SK-N-SH (cell line): ENCODE results near the gene VPS16. TPM values are rescaled to one million over a fixed set of nuclear protein-coding genes. Genes with fewer than 3 reads are reported as not detected.

Source experiments
- CTCF ChIA-PET: fragments of 300-600, 350-600 bp; formaldehyde crosslinking; extraction: SDS; loops from one replicate; lab custom pipeline; 2021; lab: Yijun Ruan, JAX
- POLR2A ChIA-PET: fragments of 350-600 bp; sonication (Branson Sonifier 250); formaldehyde crosslinking; extraction: SDS; loops from one replicate; lab custom pipeline; 2020; ENCODE audit warnings: antibody characterized with exemption, inconsistent platforms; lab: Yijun Ruan, JAX
- DNase-seq: peaks from one replicate; pipeline ENCODE4 v3.0.0; 2012
- H2AFZ ChIP-seq: fragments of 200-600 bp; sonication (generic); 2 replicates; pipeline ENCODE4 v1.8.1; 2016; ENCODE audit warnings: antibody characterized with exemption, mild to moderate bottlenecking, low read depth
- H3F3A ChIP-seq: fragments of 200-600 bp; sonication (generic); replicated peaks from 2 replicates; pipeline ENCODE3; 2016; ENCODE audit warnings: antibody characterized with exemption, mild to moderate bottlenecking; ENCODE audit not compliant: insufficient read depth
- H3K27ac ChIP-seq, 2 experiments: fragments of 200-500 bp in 1 of 2; fragments of 200-600 bp in 1 of 2; sonication (Bioruptor generic) in 1 of 2; sonication (generic), shearing (Covaris generic) in 1 of 2; 2 replicates each; pipeline versions ENCODE4 v1.5.1 to v1.6.1; 2014 to 2016; ENCODE audit warnings: low read depth in 2 of 2, inconsistent platforms in 1 of 2, low read length in 1 of 2, mild to moderate bottlenecking in 1 of 2, mixed read lengths in 1 of 2
- H3K27me3 ChIP-seq: fragments of 200-600 bp; sonication (generic), shearing (Covaris generic); 2 replicates; pipeline ENCODE4 v1.6.1; 2016; ENCODE audit warnings: mixed run types; ENCODE audit not compliant: insufficient read depth
- H3K36me3 ChIP-seq, 2 experiments: fragments of 200-500 bp in 1 of 2; fragments of 200-600 bp in 1 of 2; sonication (Bioruptor generic) in 1 of 2; sonication (generic) in 1 of 2; replicated peaks in 1 of 2; 2 replicates each; pipeline versions ENCODE3 to v1.5.1; 2014 to 2016; ENCODE audit warnings: low read length in 1 of 2, mild to moderate bottlenecking in 1 of 2; ENCODE audit not compliant: insufficient read depth in 2 of 2, control insufficient read depth in 1 of 2
- H3K4me1 ChIP-seq, 2 experiments: fragments of 200-500 bp in 1 of 2; fragments of 200-600 bp in 1 of 2; sonication (Bioruptor generic) in 1 of 2; sonication (generic), shearing (Covaris generic) in 1 of 2; 2 replicates each; pipeline versions ENCODE4 v1.5.1 to v1.6.1; 2014 to 2016; ENCODE audit warnings: low read depth in 1 of 2, low read length in 1 of 2, mixed run types in 1 of 2; ENCODE audit not compliant: insufficient read depth in 2 of 2, control insufficient read depth in 1 of 2
- H3K4me2 ChIP-seq: fragments of 200-600 bp; sonication (generic), shearing (Covaris generic); 2 replicates; pipeline ENCODE4 v1.6.1; 2017; ENCODE audit warnings: mixed run types
- H3K4me3 ChIP-seq, 2 experiments: fragments of 200-500 bp in 1 of 2; fragments of 200-600 bp in 1 of 2; sonication (Bioruptor generic) in 1 of 2; sonication (generic), shearing (Covaris generic) in 1 of 2; 2 replicates each; pipeline versions ENCODE4 v1.5.1 to v1.8.1; 2014 to 2016; ENCODE audit warnings: low read depth in 2 of 2, inconsistent platforms in 1 of 2, low read length in 1 of 2, mild to moderate bottlenecking in 1 of 2, mixed read lengths in 1 of 2, moderate library complexity in 1 of 2
- H3K79me2 ChIP-seq: fragments of 200-600 bp; sonication (generic); 2 replicates; pipeline ENCODE4 v1.8.1; 2017; ENCODE audit warnings: mild to moderate bottlenecking; ENCODE audit not compliant: insufficient read depth
- H3K9ac ChIP-seq: fragments of 200-600 bp; sonication (generic); 2 replicates; pipeline ENCODE4 v1.6.1; 2017; ENCODE audit warnings: mixed run types
- H3K9me2 ChIP-seq: fragments of 200-600 bp; sonication (generic); 2 replicates; pipeline ENCODE4 v1.6.1; 2017; ENCODE audit warnings: mixed run types
- H3K9me3 ChIP-seq: fragments of 200-600 bp; sonication (generic); 2 replicates; pipeline ENCODE4 v1.6.1; 2017; ENCODE audit warnings: mixed run types, mild to moderate bottlenecking, moderate library complexity
- H4K20me1 ChIP-seq: fragments of 200-600 bp; sonication (generic); 2 replicates; pipeline ENCODE4 v1.6.1; 2017; ENCODE audit warnings: mild to moderate bottlenecking, mixed run types; ENCODE audit not compliant: insufficient read depth
- CHD2 ChIP-seq: fragments of 150-350 bp; IDR thresholded peaks from 2 replicates; pipeline ENCODE4 v1.6.1; 2018; ENCODE audit warnings: low read length; ENCODE audit not compliant: partially characterized antibody
- EP300 ChIP-seq, 2 experiments: IDR thresholded peaks; 2 replicates each; pipeline versions ENCODE4 v1.4.0 to v1.6.1; 2012; ENCODE audit warnings: borderline replicate concordance in 1 of 2, low read depth in 1 of 2, low read length in 1 of 2
- EZH2phosphoT487 ChIP-seq: fragments of 200-600 bp; sonication (generic); IDR thresholded peaks from 2 replicates; pipeline ENCODE4 v1.6.1; 2017; ENCODE audit warnings: low read depth, mixed run types, mild to moderate bottlenecking, antibody characterized with exemption, moderate library complexity, borderline replicate concordance
- FOSL2 ChIP-seq: IDR thresholded peaks from 2 replicates; pipeline ENCODE4 v1.4.0; 2012; ENCODE audit warnings: low read depth, mild to moderate bottlenecking, moderate library complexity, borderline replicate concordance
- FOXM1 ChIP-seq: IDR thresholded peaks from 2 replicates; pipeline ENCODE4 v1.4.0; 2012; ENCODE audit warnings: low read depth, mild to moderate bottlenecking
- GATA2 ChIP-seq: sonication (generic); formaldehyde crosslinking; IDR thresholded peaks from 2 replicates; pipeline ENCODE4 v1.5.0; 2020; ENCODE audit warnings: mild to moderate bottlenecking, missing genetic modification reagents
- MEF2A ChIP-seq: IDR thresholded peaks from 2 replicates; pipeline ENCODE4 v1.4.0; 2012; ENCODE audit warnings: low read depth, borderline replicate concordance
- MXI1 ChIP-seq: IDR thresholded peaks from 2 replicates; pipeline ENCODE4 v1.6.1; 2012; ENCODE audit warnings: mild to moderate bottlenecking, low read depth, low read length, improper control_type of control experiment
- POLR2AphosphoS5 ChIP-seq: IDR thresholded peaks from 2 replicates; pipeline ENCODE4 v1.6.1; 2012; ENCODE audit warnings: low read depth, low read length
- RFX5 ChIP-seq: IDR thresholded peaks from 2 replicates; pipeline ENCODE4 v1.6.1; 2012; ENCODE audit warnings: mild to moderate bottlenecking, improper control_type of control experiment, low read length
- SIN3A ChIP-seq: IDR thresholded peaks from 2 replicates; pipeline ENCODE4 v1.6.1; 2012; ENCODE audit warnings: low read depth, mild to moderate bottlenecking, low read length, moderate library complexity, borderline replicate concordance
- TCF12 ChIP-seq: IDR thresholded peaks from 2 replicates; pipeline ENCODE4 v1.4.0; 2012
- TEAD4 ChIP-seq: IDR thresholded peaks from 2 replicates; pipeline ENCODE4 v1.4.0; 2012; ENCODE audit warnings: mild to moderate bottlenecking, borderline replicate concordance; ENCODE audit not compliant: insufficient read depth
- YY1 ChIP-seq: IDR thresholded peaks from 2 replicates; pipeline ENCODE4 v1.4.0; 2012; ENCODE audit warnings: low read depth, mild to moderate bottlenecking
- WGBS: methylation state at CpG from one replicate; pipeline ENCODE4 v1.1.6; 2017; ENCODE audit warnings: low lambda C conversion rate; 5-methylcytosine and 5-hydroxymethylcytosine counted together
- polyA plus RNA-seq, 3 experiments: library from polyadenylated mRNA; depleted of rRNA; stranded (reverse); fragments of >200 nt; gene quantifications; 2 replicates each; pipeline ENCODE4 v1.2.3, GENCODE V29; 2012
- TF ChIP-seq, protein P1 (sequence below): IDR thresholded peaks from 2 replicates; pipeline ENCODE4 v1.6.1; 2012; ENCODE audit warnings: mild to moderate bottlenecking, low read depth, low read length, moderate library complexity
- TF ChIP-seq, protein P2 (sequence below): fragments of 150-350 bp; IDR thresholded peaks from 2 replicates; pipeline ENCODE4 v1.6.1; 2016; ENCODE audit warnings: mild to moderate bottlenecking, low read depth, low read length
- TF ChIP-seq, protein P3 (sequence below): IDR thresholded peaks from 2 replicates; pipeline ENCODE4; 2012
- TF ChIP-seq, protein P4 (sequence below): IDR thresholded peaks from 2 replicates; pipeline ENCODE4 v1.4.0; 2012; ENCODE audit warnings: low read depth

VPS16 gene
- polyA plus RNA-seq, 1 of the 3 experiments (the other 2 are of a cell fraction), result 62.0 TPM

DNA sequence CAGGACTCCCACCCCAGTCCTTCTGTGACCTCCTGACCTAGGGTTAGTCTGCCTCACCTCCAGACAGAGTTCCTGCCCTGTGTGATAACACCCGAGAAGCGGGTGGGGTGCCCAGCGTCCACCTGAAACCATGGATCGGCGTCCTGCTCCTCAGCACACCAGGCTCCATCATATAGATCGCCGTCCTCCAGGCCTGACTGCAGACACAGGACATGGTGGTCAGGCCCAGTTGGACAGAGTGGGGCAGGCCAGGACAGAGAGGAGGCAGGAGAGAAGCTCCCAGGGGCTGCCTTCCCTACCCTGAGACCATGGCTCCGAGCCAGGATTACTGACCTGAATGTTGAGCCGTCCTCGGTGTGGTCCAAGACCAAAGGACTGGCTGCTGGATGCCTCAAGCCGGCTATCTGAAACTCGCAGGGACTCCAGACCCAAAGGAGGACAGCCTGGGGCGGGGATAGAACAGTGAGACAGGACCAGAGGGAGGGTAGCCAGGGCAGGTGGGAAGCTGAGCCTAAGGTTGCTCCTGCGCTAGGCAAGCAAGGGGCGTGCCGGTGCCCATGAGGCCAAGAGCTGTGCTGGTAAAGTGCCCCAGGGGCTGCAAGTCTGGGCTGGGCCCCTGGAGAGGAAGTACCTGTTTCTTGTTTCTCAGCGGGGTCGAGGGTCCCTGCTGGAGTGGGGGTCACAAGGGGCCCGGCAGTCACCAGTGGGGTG is 42.3 kb upstream of the VPS16 start:
- H3F3A ChIP-seq, result no peaks in the 10 kb centered on the region
- H3K4me3 ChIP-seq, result no peak overlapping the region
- H3K4me2 ChIP-seq, result no peak overlapping the region
- H3K9ac ChIP-seq, result no peak overlapping the region
- CTCF ChIA-PET, result interaction anchor here (0.6 to 1.7 kb wide), 2 partner anchors 203 to 1005 kb away, joined by 3 to 6 read pairs; no protein-coding TSS in a partner anchor
- no peak for TF ChIP-seq TCF12
- no peak for TF ChIP-seq TEAD4
- TF ChIP-seq, protein P1, sequence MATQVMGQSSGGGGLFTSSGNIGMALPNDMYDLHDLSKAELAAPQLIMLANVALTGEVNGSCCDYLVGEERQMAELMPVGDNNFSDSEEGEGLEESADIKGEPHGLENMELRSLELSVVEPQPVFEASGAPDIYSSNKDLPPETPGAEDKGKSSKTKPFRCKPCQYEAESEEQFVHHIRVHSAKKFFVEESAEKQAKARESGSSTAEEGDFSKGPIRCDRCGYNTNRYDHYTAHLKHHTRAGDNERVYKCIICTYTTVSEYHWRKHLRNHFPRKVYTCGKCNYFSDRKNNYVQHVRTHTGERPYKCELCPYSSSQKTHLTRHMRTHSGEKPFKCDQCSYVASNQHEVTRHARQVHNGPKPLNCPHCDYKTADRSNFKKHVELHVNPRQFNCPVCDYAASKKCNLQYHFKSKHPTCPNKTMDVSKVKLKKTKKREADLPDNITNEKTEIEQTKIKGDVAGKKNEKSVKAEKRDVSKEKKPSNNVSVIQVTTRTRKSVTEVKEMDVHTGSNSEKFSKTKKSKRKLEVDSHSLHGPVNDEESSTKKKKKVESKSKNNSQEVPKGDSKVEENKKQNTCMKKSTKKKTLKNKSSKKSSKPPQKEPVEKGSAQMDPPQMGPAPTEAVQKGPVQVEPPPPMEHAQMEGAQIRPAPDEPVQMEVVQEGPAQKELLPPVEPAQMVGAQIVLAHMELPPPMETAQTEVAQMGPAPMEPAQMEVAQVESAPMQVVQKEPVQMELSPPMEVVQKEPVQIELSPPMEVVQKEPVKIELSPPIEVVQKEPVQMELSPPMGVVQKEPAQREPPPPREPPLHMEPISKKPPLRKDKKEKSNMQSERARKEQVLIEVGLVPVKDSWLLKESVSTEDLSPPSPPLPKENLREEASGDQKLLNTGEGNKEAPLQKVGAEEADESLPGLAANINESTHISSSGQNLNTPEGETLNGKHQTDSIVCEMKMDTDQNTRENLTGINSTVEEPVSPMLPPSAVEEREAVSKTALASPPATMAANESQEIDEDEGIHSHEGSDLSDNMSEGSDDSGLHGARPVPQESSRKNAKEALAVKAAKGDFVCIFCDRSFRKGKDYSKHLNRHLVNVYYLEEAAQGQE, result no peak
- no peak for TF ChIP-seq POLR2AphosphoS5
- 80% methylated on average over 12 of the region's 19 CpGs for WGBS
- no peaks in the 10 kb centered on the region for H3K9me3 ChIP-seq
- no peaks in the 10 kb centered on the region for H3K27me3 ChIP-seq
- peaks cover 0 to 14% of the 10 kb centered on the region in 2 experiments; a peak in 1 of 4 replicates for H3K4me1 ChIP-seq
- H3K27ac ChIP-seq, result no peak overlapping the region
- H3K9me2 ChIP-seq, result no peaks in the 10 kb centered on the region
- H4K20me1 ChIP-seq, result no peaks in the 10 kb centered on the region
- H2AFZ ChIP-seq, result no peak overlapping the region
- DNase-seq, result no peak
- H3K36me3 ChIP-seq, result peaks cover 0 to 19% of the 10 kb centered on the region in 2 experiments
- no peaks in the 10 kb centered on the region for H3K79me2 ChIP-seq
- POLR2A ChIA-PET, result interaction anchor here (2.9 kb wide), 1 partner anchor 8 kb away, joined by 11 read pairs; no protein-coding TSS in a partner anchor

DNA sequence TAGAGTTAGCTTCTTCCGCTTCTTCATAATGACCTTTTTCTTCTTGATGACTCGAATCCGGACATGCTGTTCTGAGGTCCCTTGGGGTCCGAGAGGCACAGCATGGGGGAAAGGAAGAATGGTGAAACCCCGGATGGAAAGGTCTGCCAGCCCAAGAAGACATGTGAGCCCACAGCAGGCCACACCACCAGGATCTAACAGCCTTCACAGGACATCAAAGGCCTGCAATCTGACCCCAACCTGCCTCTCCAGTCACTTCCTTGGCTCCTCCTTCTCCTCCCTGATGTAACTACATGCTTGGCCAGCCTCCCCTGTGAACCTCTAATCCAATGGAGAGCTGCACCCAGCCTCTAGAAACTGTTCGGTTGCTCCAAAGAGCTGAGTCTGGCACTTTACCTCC is 41.7 kb upstream of the VPS16 start:
- H3K4me1 ChIP-seq, result peaks cover 0 to 14% of the 10 kb centered on the region in 2 experiments; a peak in 1 of 4 replicates
- no peaks in the 10 kb centered on the region for H3K79me2 ChIP-seq
- H3K27me3 ChIP-seq, result no peaks in the 10 kb centered on the region
- POLR2A ChIA-PET, result interaction anchor here (2.9 kb wide), 1 partner anchor 9 kb away, joined by 11 read pairs; no protein-coding TSS in a partner anchor
- H3K4me2 ChIP-seq, result peak overlapping the region; percentile 78; the same call in 1 of the 2 replicates
- H3K9me2 ChIP-seq, result no peaks in the 10 kb centered on the region
- no peak for TF ChIP-seq RFX5
- no peak for TF ChIP-seq TCF12
- TF ChIP-seq, protein P2, sequence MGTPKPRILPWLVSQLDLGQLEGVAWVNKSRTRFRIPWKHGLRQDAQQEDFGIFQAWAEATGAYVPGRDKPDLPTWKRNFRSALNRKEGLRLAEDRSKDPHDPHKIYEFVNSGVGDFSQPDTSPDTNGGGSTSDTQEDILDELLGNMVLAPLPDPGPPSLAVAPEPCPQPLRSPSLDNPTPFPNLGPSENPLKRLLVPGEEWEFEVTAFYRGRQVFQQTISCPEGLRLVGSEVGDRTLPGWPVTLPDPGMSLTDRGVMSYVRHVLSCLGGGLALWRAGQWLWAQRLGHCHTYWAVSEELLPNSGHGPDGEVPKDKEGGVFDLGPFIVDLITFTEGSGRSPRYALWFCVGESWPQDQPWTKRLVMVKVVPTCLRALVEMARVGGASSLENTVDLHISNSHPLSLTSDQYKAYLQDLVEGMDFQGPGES, result no peak
- no peak for TF ChIP-seq YY1
- TF ChIP-seq FOSL2, result no peak
- TF ChIP-seq POLR2AphosphoS5, result no peak
- TF ChIP-seq, protein P3, sequence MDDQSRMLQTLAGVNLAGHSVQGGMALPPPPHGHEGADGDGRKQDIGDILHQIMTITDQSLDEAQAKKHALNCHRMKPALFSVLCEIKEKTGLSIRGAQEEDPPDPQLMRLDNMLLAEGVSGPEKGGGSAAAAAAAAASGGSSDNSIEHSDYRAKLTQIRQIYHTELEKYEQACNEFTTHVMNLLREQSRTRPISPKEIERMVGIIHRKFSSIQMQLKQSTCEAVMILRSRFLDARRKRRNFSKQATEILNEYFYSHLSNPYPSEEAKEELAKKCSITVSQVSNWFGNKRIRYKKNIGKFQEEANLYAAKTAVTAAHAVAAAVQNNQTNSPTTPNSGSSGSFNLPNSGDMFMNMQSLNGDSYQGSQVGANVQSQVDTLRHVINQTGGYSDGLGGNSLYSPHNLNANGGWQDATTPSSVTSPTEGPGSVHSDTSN, result no peak
- TF ChIP-seq GATA2 (CRISPR knock-in tag), result no peak
- no peak for TF ChIP-seq SIN3A
- no peak for TF ChIP-seq MEF2A
- TF ChIP-seq MXI1, result no peak
- TF ChIP-seq EZH2phosphoT487, result no peak
- TF ChIP-seq, protein P4, sequence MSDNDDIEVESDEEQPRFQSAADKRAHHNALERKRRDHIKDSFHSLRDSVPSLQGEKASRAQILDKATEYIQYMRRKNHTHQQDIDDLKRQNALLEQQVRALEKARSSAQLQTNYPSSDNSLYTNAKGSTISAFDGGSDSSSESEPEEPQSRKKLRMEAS, result no peak
- no peak for TF ChIP-seq TEAD4
- no peak for TF ChIP-seq CHD2
- TF ChIP-seq EP300 (IDR thresholded peaks at IDR 0.05; ENCODE audit: borderline replicate concordance in 1 of 2, low read depth in 1 of 2, low read length in 1 of 2), result no peak
- no peak for TF ChIP-seq FOXM1
- peak; percentile 38 for DNase-seq
- CTCF ChIA-PET, result interaction anchor here (0.6 to 1.7 kb wide), 5 partner anchors 21 to 1005 kb away, joined by 3 to 6 read pairs (median 3); no protein-coding TSS in a partner anchor
- H3K4me3 ChIP-seq, result peak overlapping the region in 1 of 2 experiments; percentile 53; a peak in 1 of 4 replicates
- no peak overlapping the region for H3K9ac ChIP-seq
- no peaks in the 10 kb centered on the region for H4K20me1 ChIP-seq
- no peak overlapping the region for H2AFZ ChIP-seq
- H3K9me3 ChIP-seq, result no peaks in the 10 kb centered on the region
- H3K36me3 ChIP-seq, result peaks cover 0 to 19% of the 10 kb centered on the region in 2 experiments
- H3K27ac ChIP-seq, result no peak overlapping the region
- H3F3A ChIP-seq, result no peaks in the 10 kb centered on the region
- WGBS, result 86% methylated on average over 6 of the region's 6 CpGs
